Breast epithelium (tissue), 4 donors: ENCODE measurements around the gene TXNL4B. TPM values are rescaled to one million over a fixed set of nuclear protein-coding genes. Genes with fewer than 3 reads are reported as not detected.
"Not testable (repeated sequence)": the region's sequence is repeated elsewhere in the genome, so short reads cannot be mapped to it uniquely, and the experiment has no call there.

Source experiments
- DNase-seq, 2 donors: peaks; one replicate each; pipeline ENCODE4 v3.0.0-alpha.2; 2019; ENCODE audit warnings: low spot score in 2 of 2
- H3K27ac ChIP-seq, 2 donors: fragments of 200-600 bp; sonication (generic) in 1 of 2; one replicate each; pipeline ENCODE4 v1.5.1; 2016 to 2019; ENCODE audit warnings: mild to moderate bottlenecking in 1 of 2
- H3K27me3 ChIP-seq, 2 donors: fragments of 200-600 bp; sonication (generic) in 1 of 2; one replicate each; pipeline versions ENCODE4 v1.5.1 to v1.6.0; 2017 to 2019; ENCODE audit warnings: control low read depth in 1 of 2, mild to moderate bottlenecking in 1 of 2
- H3K36me3 ChIP-seq: fragments of 200-600 bp; one replicate; pipeline ENCODE4 v1.5.1; 2019
- H3K4me1 ChIP-seq, 2 donors: fragments of 200-600 bp; sonication (generic); one replicate each; pipeline ENCODE4 v1.5.1; 2016 to 2019; ENCODE audit warnings: control low read depth in 1 of 2
- H3K4me3 ChIP-seq, 3 donors: fragments of 200-600 bp; sonication (generic); 1 replicate in 2 of 3; 2 replicates in 1 of 3; pipeline ENCODE4 v1.5.1; 2016 to 2019; ENCODE audit warnings: mild to moderate bottlenecking in 3 of 3, moderate library complexity in 2 of 3
- H3K9me3 ChIP-seq, 2 donors: fragments of 200-600 bp; sonication (generic) in 1 of 2; one replicate each; pipeline ENCODE4 v1.5.1; 2016 to 2019; ENCODE audit warnings: control low read depth in 1 of 2
- CTCF ChIP-seq, 3 donors: fragments of 450-650 bp; IDR thresholded peaks; one replicate each; pipeline ENCODE4 v1.5.1; 2016 to 2017; ENCODE audit warnings: antibody characterized with exemption in 3 of 3, mild to moderate bottlenecking in 3 of 3, moderate library complexity in 3 of 3
- POLR2A ChIP-seq: fragments of 450-650 bp; IDR thresholded peaks from one replicate; pipeline ENCODE4 v1.6.1; 2016; ENCODE audit warnings: antibody characterized with exemption, mild to moderate bottlenecking, moderate library complexity
- POLR2AphosphoS5 ChIP-seq, 3 donors: sonication (generic); formaldehyde crosslinking; IDR thresholded peaks; one replicate each; pipeline ENCODE4 v1.6.1; 2017; ENCODE audit warnings: antibody characterized with exemption in 3 of 3
- intact Hi-C: fragments of 100-400 bp; cut with DNase I; formaldehyde crosslinking; loops from one replicate; pipeline ENCODE4 v1.15.1; 2023; ENCODE audit warnings: low total_unique reads
- total RNA-seq, 3 donors: library from RNA; depleted of rRNA; stranded (reverse); fragments of >200 nt; gene quantifications; one replicate each; pipeline ENCODE4 v1.1.0, GENCODE V29; 2016

TXNL4B gene
- total RNA-seq, 3 donors from 2014 or later: 7.2 to 16.4 (median 8.8) TPM

- H3K4me3 ChIP-seq: no peak overlapping the region
- TF ChIP-seq CTCF (IDR thresholded peaks at IDR 0.05) (no peak), POLR2A (no peak), POLR2AphosphoS5 (IDR thresholded peaks at IDR 0.05) (no peak)
- H3K4me1 ChIP-seq: no peaks in the 10 kb centered on the region
Observed at GRCh38 chr16:72061564-72061963, 31.9 kb downstream of the TXNL4B start.

GRCh38 chr16:72060405-72060804 is 33.0 kb downstream of the TXNL4B start:
- no peak for DNase-seq
- Histone ChIP-seq H3K36me3 (no peaks in the 10 kb centered on the region), H3K4me3 (no peak overlapping the region), H3K27me3 (no peaks in the 10 kb centered on the region), H3K27ac (no peak overlapping the region), H3K9me3 (no peaks in the 10 kb centered on the region), H3K4me1 (no peaks in the 10 kb centered on the region)
- intact Hi-C loops: no loop called here
- TF ChIP-seq POLR2A: no peak
- no peak for TF ChIP-seq POLR2AphosphoS5 (IDR thresholded peaks at IDR 0.05)
- TF ChIP-seq CTCF (IDR thresholded peaks at IDR 0.05): no peak

More at GRCh38 chr16:72061564-72061963, 31.9 kb downstream of the TXNL4B start:
- no peak for DNase-seq
- Histone ChIP-seq H3K9me3 (no peaks in the 10 kb centered on the region), H3K36me3 (no peaks in the 10 kb centered on the region), H3K27me3 (no peaks in the 10 kb centered on the region), H3K27ac (no peak overlapping the region)
- intact Hi-C loops: no loop called here

GRCh38 chr16:72059060-72059459 is 34.4 kb downstream of the TXNL4B start:
- intact Hi-C loops, DNase-seq, H3K9me3 ChIP-seq, H3K36me3 ChIP-seq, H3K4me1 ChIP-seq, H3K27me3 ChIP-seq, H3K27ac ChIP-seq, H3K4me3 ChIP-seq: not testable (repeated sequence)

- H3K4me1 ChIP-seq, H3K36me3 ChIP-seq, H3K27me3 ChIP-seq, H3K9me3 ChIP-seq, intact Hi-C loops, H3K27ac ChIP-seq, H3K4me3 ChIP-seq, DNase-seq: not testable (repeated sequence)
Observed at GRCh38 chr16:72057313-72057712, 36.1 kb downstream of the TXNL4B start.

- no peaks in the 10 kb centered on the region for H3K27me3 ChIP-seq
- H3K9me3 ChIP-seq: no peaks in the 10 kb centered on the region
- no peak overlapping the region for H3K27ac ChIP-seq
- TF ChIP-seq POLR2A (no peak), POLR2AphosphoS5 (IDR thresholded peaks at IDR 0.05) (no peak), CTCF (IDR thresholded peaks at IDR 0.05) (no peak)
- no peak overlapping the region for H3K4me3 ChIP-seq
- H3K4me1 ChIP-seq: no peaks in the 10 kb centered on the region
- no peaks in the 10 kb centered on the region for H3K36me3 ChIP-seq
- intact Hi-C loops: no loop called here
- DNase-seq: no peak
Observed at GRCh38 chr16:72055911-72056310, 37.5 kb downstream of the TXNL4B start.

- H3K4me3 ChIP-seq, intact Hi-C loops, H3K27me3 ChIP-seq, H3K27ac ChIP-seq, DNase-seq, H3K36me3 ChIP-seq, H3K4me1 ChIP-seq, H3K9me3 ChIP-seq: not testable (repeated sequence)
Observed at GRCh38 chr16:72054254-72054847, 39.1 kb downstream of the TXNL4B start, which contains the start of gene HP. Gene HP (plus strand): TSS chr16:72054505. CDS start chr16:72054653, 148 bp downstream.

GRCh38 chr16:72051818-72052217 is 41.6 kb downstream of the TXNL4B start:
- no peak overlapping the region for H3K4me3 ChIP-seq
- no peaks in the 10 kb centered on the region for H3K36me3 ChIP-seq
- no peaks in the 10 kb centered on the region for H3K4me1 ChIP-seq
- DNase-seq: no peak
- no peak overlapping the region for H3K27ac ChIP-seq
- intact Hi-C loops: no loop called here
- no peaks in the 10 kb centered on the region for H3K27me3 ChIP-seq
- H3K9me3 ChIP-seq: no peaks in the 10 kb centered on the region
- no peak for TF ChIP-seq CTCF (IDR thresholded peaks at IDR 0.05)
- no peak for TF ChIP-seq POLR2A
- no peak for TF ChIP-seq POLR2AphosphoS5 (IDR thresholded peaks at IDR 0.05)
